ENCODE data around the gene PYCARD. TPM values are rescaled to one million over a fixed set of nuclear protein-coding genes. Genes with fewer than 3 reads are reported as not detected.

The PYCARD gene
- total RNA-seq, 1 experiment from 2014 or later, result 37.5 TPM

- Histone ChIP-seq H2AK5ac (ENCODE audit: insufficient read length, low read length) (no peak overlapping the region), H3K18ac (ENCODE audit: insufficient read length, low read depth, low read length) (no peak overlapping the region), H3K4ac (ENCODE audit: low read depth, low read length) (no peak overlapping the region), H3K23me2 (ENCODE audit: insufficient read length, low read depth, low read length, poor library complexity, severe bottlenecking) (peaks cover 15% of the 10 kb centered on the region), H2BK12ac (ENCODE audit: insufficient read length, low read depth, low read length) (no peak overlapping the region), H4K91ac (ENCODE audit: insufficient read length, low read depth, low read length) (no peak overlapping the region), H3K9me3 (ENCODE audit: control insufficient read depth, low read depth, low read length) (no peaks in the 10 kb centered on the region), H3K79me2 (ENCODE audit: insufficient read depth, low read length) (no peaks in the 10 kb centered on the region), H3K27me3 (ENCODE audit: insufficient read depth, low read length) (no peaks in the 10 kb centered on the region), H4K8ac (replicated peaks; ENCODE audit: insufficient read length, low read depth, low read length) (no peak overlapping the region), H3K9ac (ENCODE audit: extremely low read depth, insufficient read length, low read length) (no peak overlapping the region), H3T11ph (ENCODE audit: low read length) (no peak overlapping the region), H3K14ac (ENCODE audit: insufficient read depth, low read length) (no peak overlapping the region), H2BK20ac (ENCODE audit: low read depth, low read length, poor library complexity, severe bottlenecking) (no peak overlapping the region), H2BK120ac (ENCODE audit: low read depth, low read length, poor library complexity, severe bottlenecking) (no peak overlapping the region), H4K5ac (ENCODE audit: insufficient read length, low read depth, low read length) (no peak overlapping the region), H4K20me1 (ENCODE audit: control insufficient read depth, insufficient read depth, insufficient read length) (no peaks in the 10 kb centered on the region), H3K79me1 (ENCODE audit: insufficient read depth, low read depth, low read length, poor library complexity, severe bottlenecking) (no peaks in the 10 kb centered on the region), H3K4me2 (ENCODE audit: insufficient read depth, insufficient read length, low read length) (no peak overlapping the region), H3K27ac (ENCODE audit: insufficient read length, low read depth, low read length) (no peak overlapping the region), H3K4me1 (ENCODE audit: insufficient read depth, low read length) (no peaks in the 10 kb centered on the region; the same call in 1 of the 2 replicates), H3K56ac (ENCODE audit: insufficient read length, low read depth, low read length) (no peak overlapping the region), H3K23ac (ENCODE audit: insufficient read length, low read depth, low read length) (no peak overlapping the region), H2AFZ (ENCODE audit: low read length) (no peak overlapping the region), H2BK5ac (ENCODE audit: insufficient read length, low read length) (no peak overlapping the region), H2BK15ac (ENCODE audit: low read depth, low read length) (no peak overlapping the region)
- WGBS (ENCODE audit: extremely low coverage, insufficient read length, low lambda C conversion rate), result no CpG with 5 or more reads among the region's 5 CpGs
- Mint-ChIP-seq H3K4me3 (no peak overlapping the region; a peak in 1 of 5 replicates), H3K4me1 (peaks cover 16 to 19% of the 10 kb centered on the region in 2 experiments), H3K36me3 (ENCODE audit: insufficient read depth in 1 of 3, low read depth in 3 of 3) (peaks cover 15 to 46% (median 28%) of the 10 kb centered on the region in 3 experiments), H3K27me3 (ENCODE audit: low read depth) (peaks cover 10% of the 10 kb centered on the region), H3K27ac (peak overlapping the region in 2 of 3 experiments; percentile 60 to 73; a peak in 5 of 7 replicates), H3K9me3 (no peaks in the 10 kb centered on the region; a peak in 1 of 5 replicates)
- TF ChIP-seq CTCF (conservative IDR thresholded peaks at IDR 0.05), result no peak
- no peak for DNase-seq
These were observed 3.0 kb downstream of the PYCARD start for GRCh38 chr16:31199430-31200041.

Data from H9 (cell line).